Heart left ventricle (tissue), 16 donors: Measurements from ENCODE around the gene UBE2H. TPM values are rescaled to one million over a fixed set of nuclear protein-coding genes. Genes with fewer than 3 reads are reported as not detected.

Experiments used
- ATAC-seq, 4 donors: fragments of 200-7000 bp; cut with Tn5 transposase; one replicate each; pipeline ENCODE4 v1.9.1; 2020 to 2022; ENCODE audit warnings: moderate library complexity in 4 of 4, mild to moderate bottlenecking in 3 of 4, moderate number of reproducible peaks in 1 of 4
- DNase-seq, 5 donors: peaks; one replicate each; pipeline ENCODE4 v3.0.0-alpha.2; 2020
- H3K27ac ChIP-seq, 12 donors: fragments of 200-600 bp; sonication (generic) in 4 of 12; one replicate each; pipeline versions ENCODE4 v1.5.0 to v1.8.0; 2016 to 2022; ENCODE audit warnings: mild to moderate bottlenecking in 2 of 12
- H3K27me3 ChIP-seq, 9 donors: fragments of 200-600 bp; sonication (generic) in 2 of 9; one replicate each; pipeline versions ENCODE4 v1.5.1 to v1.8.0; 2016 to 2022; ENCODE audit warnings: mild to moderate bottlenecking in 3 of 9
- H3K36me3 ChIP-seq, 9 donors: fragments of 200-600 bp; sonication (generic) in 2 of 9; one replicate each; pipeline versions ENCODE4 v1.5.0 to v1.8.0; 2018 to 2022; ENCODE audit warnings: mild to moderate bottlenecking in 2 of 9
- H3K4me1 ChIP-seq, 12 donors: fragments of 200-600 bp; sonication (generic) in 4 of 12; one replicate each; pipeline versions ENCODE4 v1.5.0 to v1.8.0; 2016 to 2022; ENCODE audit warnings: mild to moderate bottlenecking in 3 of 12
- H3K4me3 ChIP-seq, 12 donors: fragments of 200-600 bp; sonication (generic) in 4 of 12; one replicate each; pipeline versions ENCODE4 v1.5.0 to v1.8.0; 2017 to 2022; ENCODE audit warnings: mild to moderate bottlenecking in 9 of 12, moderate library complexity in 4 of 12
- H3K9me3 ChIP-seq, 12 donors: fragments of 200-600 bp; sonication (generic) in 4 of 12; one replicate each; pipeline versions ENCODE4 v1.5.0 to v1.8.0; 2016 to 2022; ENCODE audit warnings: mild to moderate bottlenecking in 1 of 12
- CTCF ChIP-seq, 12 donors: fragments of 200-600 bp; sonication (generic) in 4 of 12; IDR thresholded peaks; one replicate each; pipeline versions ENCODE4 v1.5.0 to v1.8.0; 2018 to 2022; ENCODE audit warnings: antibody characterized with exemption in 12 of 12, mild to moderate bottlenecking in 5 of 12
- POLR2A ChIP-seq, 2 donors: fragments of 450-650 bp; IDR thresholded peaks; one replicate each; pipeline ENCODE4 v1.6.1; 2017; ENCODE audit warnings: antibody characterized with exemption in 2 of 2, mild to moderate bottlenecking in 2 of 2, moderate library complexity in 2 of 2
- WGBS, 4 donors: extraction: QIAGEN DNeasy Blood & Tissue Kit in 2 of 4; methylation state at CpG; one replicate each; pipeline versions ENCODE4 v1.1.5 to v1.1.7; 2013 to 2018; 5-methylcytosine and 5-hydroxymethylcytosine counted together
- intact Hi-C, 10 donors: fragments of 100-400 bp; cut with DNase I; formaldehyde crosslinking; loops; one replicate each; pipeline versions ENCODE4 v1.11.1 to v1.14.2; 2022
- polyA plus RNA-seq, 2 donors: library from polyadenylated mRNA; stranded (reverse); fragments of 200-250 nt; gene quantifications; one replicate each; pipeline ENCODE4 v1.2.3, GENCODE V29; 2013
- total RNA-seq, 9 donors: library from RNA; depleted of rRNA in 2 of 9; stranded (reverse); fragments of >200 nt in 2 of 9; fragmentation: NEBNext Ultra II Directional in 3 of 9; extraction: Animal tissue kit (Norgen Biotek cat#: 25700) in 3 of 9; gene quantifications; one replicate each; pipeline versions ENCODE4 v1.1.0 to v1.2.4, GENCODE V29; 2016 to 2023
- donor health status: ischemic (EF 13 %, LVEDD 7.1; RV severe dilation, severe dysfunction).
- donor health status: healthy with polysubstance abuse.
- donor health status: DM: no; HTN: yes; CAD: no.
- donor health status: DM: no; HTN: no; CAD: no.
- donor health status: ischemic (EF 25% LVEDD 6.9; RV normal size, moderate dysfunction).
- donor health status: ischemic (EF 25% LVEDD 5.7; RV mildly dilated, moderate dysfunction).
- donor health status: healthy.
- donor health status: DM: yes; HTN: yes; CAD: no.
- donor health status: ischemic (EF 35%, LVEDD 5.7; RV mildly dilated, moderate dysfunction).
- donor health status: nonischemic (EF 11% LVEDD 7.7; RV severe dilation, severe dysfunction).
- donor health status: DM: yes; HTN: yes; CAD: no.
- donor health status: PGD.
- donor health status: ischemic (EF 29% LVEDD 5.4; RV normal size, mild dysfunction).
- donor health status: nonischemic (EF 23%, LVEDD 6.1; RV moderate dilation, normal function).

UBE2H gene
- total and polyA plus RNA-seq, 11 donors, result 46.5 to 219 (median 112) TPM

GRCh38 chr7:129829737-129830631 lies 122.8 kb downstream of the UBE2H start:
- H3K4me1 ChIP-seq, result peaks cover 2 to 50% (median 40%) of the 10 kb centered on the region in 12 donors
- H3K9me3 ChIP-seq, result no peaks in the 10 kb centered on the region
- DNase-seq, result peak in 4 of 5 donors; percentile 50 to 71 (median 69)
- peaks cover 0 to 24% (median 16%) of the 10 kb centered on the region in 9 donors for H3K36me3 ChIP-seq
- H3K27me3 ChIP-seq, result no peaks in the 10 kb centered on the region
- peak overlapping the region; percentile 11 to 89 (median 72) for H3K27ac ChIP-seq
- 10 to 15% (median 13%) methylated on average over 21 to 22 of the region's 22 CpGs for WGBS, 4 donors
- ATAC-seq, result peak; percentile 16 to 45 (median 26)
- no peak for TF ChIP-seq POLR2A (IDR thresholded peaks at IDR 0.05)
- TF ChIP-seq CTCF (IDR thresholded peaks at IDR 0.05), result peak; percentile 70 to 87 (median 80)
- intact Hi-C loops, result loop anchor here (1.0 to 10.0 kb wide), 18 partner anchors 95 to 615 kb away; partner anchors contain the start of gene UBE2H (in 3 of the 10)
- peak overlapping the region in 9 of 12 donors; percentile 14 to 55 (median 26) for H3K4me3 ChIP-seq

GRCh38 chr7:129828989-129829736 lies 123.6 kb downstream of the UBE2H start:
- Histone ChIP-seq H3K36me3 (peaks cover 0 to 16% (median 8%) of the 10 kb centered on the region in 9 donors), H3K4me1 (peaks cover 2 to 56% (median 42%) of the 10 kb centered on the region in 12 donors), H3K9me3 (no peaks in the 10 kb centered on the region), H3K27me3 (no peaks in the 10 kb centered on the region), H3K27ac (peak overlapping the region in 8 of 12 donors; percentile 11 to 87 (median 72)), H3K4me3 (no peak overlapping the region)
- DNase-seq, result no peak
- no peak for TF ChIP-seq CTCF (IDR thresholded peaks at IDR 0.05)
- no peak for TF ChIP-seq POLR2A (IDR thresholded peaks at IDR 0.05)
- no peak for ATAC-seq
- 76 to 84% (median 83%) methylated on average over 12 of the region's 12 CpGs for WGBS, 4 donors
- intact Hi-C loops, result loop anchor here in 9 of 10 donors (2.0 to 10.0 kb wide), 12 partner anchors 94 to 614 kb away; partner anchors contain the start of gene UBE2H (in 1 of the 9)

GRCh38 chr7:129828078-129828762 lies 124.5 kb downstream of the UBE2H start:
- WGBS, 4 donors, result 81 to 92% (median 88%) methylated on average over 18 of the region's 18 CpGs

More at GRCh38 chr7:129828078-129828762, 124.5 kb downstream of the UBE2H start:
- no peak for DNase-seq
- no peak overlapping the region for H3K27ac ChIP-seq
- TF ChIP-seq POLR2A (IDR thresholded peaks at IDR 0.05) (no peak), CTCF (IDR thresholded peaks at IDR 0.05) (no peak)
- no peaks in the 10 kb centered on the region for H3K9me3 ChIP-seq
- intact Hi-C loops, result loop anchor here in 9 of 10 donors (2.0 to 10.0 kb wide), 12 partner anchors 93 to 613 kb away; partner anchors contain the start of gene UBE2H (in 1 of the 9)
- peaks cover 2 to 56% (median 42%) of the 10 kb centered on the region in 12 donors for H3K4me1 ChIP-seq
- no peak for ATAC-seq
- H3K27me3 ChIP-seq, result no peaks in the 10 kb centered on the region
- H3K4me3 ChIP-seq, result no peak overlapping the region
- H3K36me3 ChIP-seq, result peaks cover 0 to 7% (median 0%) of the 10 kb centered on the region in 9 donors
